K562 (cell line): Measurements from ENCODE around the gene LRRC4B. TPM values are rescaled to one million over a fixed set of nuclear protein-coding genes. Genes with fewer than 3 reads are reported as not detected.

ENCODE experiments used
- ASH1L ChIP-seq: fragments of 450-650 bp; IDR thresholded peaks from 2 replicates; pipeline ENCODE4 v1.6.1; 2018; ENCODE audit warnings: borderline replicate concordance, mild to moderate bottlenecking, low read depth; ENCODE audit not compliant: partially characterized antibody
- CLOCK ChIP-seq: fragments of 250-450 bp; sonication (Bioruptor Pico); IDR thresholded peaks from 2 replicates; pipeline ENCODE4 v1.4.0; 2020; ENCODE audit warnings: mild to moderate bottlenecking, moderate library complexity, borderline replicate concordance
- E2F4 ChIP-seq: sonication (generic); formaldehyde crosslinking; IDR thresholded peaks from 2 replicates; pipeline ENCODE4 v1.8.0; 2022; ENCODE audit warnings: mild to moderate bottlenecking, low read depth, missing genetic modification reagents
- FOXA1 ChIP-seq: fragments of 450-650 bp; IDR thresholded peaks from 2 replicates; pipeline ENCODE4 v1.6.1; 2016; ENCODE audit warnings: mild to moderate bottlenecking, borderline replicate concordance
- GATAD2B ChIP-seq: fragments of 450-650 bp; IDR thresholded peaks from 2 replicates; pipeline ENCODE4 v1.6.1; 2017; ENCODE audit warnings: mild to moderate bottlenecking, borderline replicate concordance
- KHSRP ChIP-seq: fragments of 450-650 bp; IDR thresholded peaks from 2 replicates; pipeline ENCODE4 v1.6.1; 2017
- KLF6 ChIP-seq: fragments of 250-450 bp; sonication (Bioruptor Pico); IDR thresholded peaks from 2 replicates; pipeline ENCODE4 v1.4.0; 2020; ENCODE audit warnings: mild to moderate bottlenecking, moderate library complexity, borderline replicate concordance
- MLX ChIP-seq, 2 experiments: fragments of 450-650 bp in 1 of 2; sonication (generic) in 1 of 2; formaldehyde crosslinking; conservative IDR thresholded peaks; 2 replicates each; pipeline versions ENCODE4 v1.4.0 to v1.8.1; 2020 to 2022; ENCODE audit warnings: mild to moderate bottlenecking in 1 of 2, missing genetic modification reagents in 1 of 2
- PCBP1 ChIP-seq: fragments of 200-400 bp; formaldehyde crosslinking; IDR thresholded peaks from 2 replicates; pipeline ENCODE4 v1.6.1; 2018; ENCODE audit warnings: mild to moderate bottlenecking, low read depth, low read length; ENCODE audit not compliant: poor library complexity, severe bottlenecking
- SP2 ChIP-seq: IDR thresholded peaks from 2 replicates; pipeline ENCODE4 v1.6.1; 2011; ENCODE audit warnings: mild to moderate bottlenecking, low read depth, low read length, moderate library complexity; ENCODE audit not compliant: poor library complexity, severe bottlenecking; ENCODE audit errors: extremely low read depth
- SRSF9 ChIP-seq: fragments of 200-400 bp; formaldehyde crosslinking; IDR thresholded peaks from 2 replicates; pipeline ENCODE4 v1.6.1; 2017; ENCODE audit warnings: low read depth, low read length, borderline replicate concordance
- ZBTB11 ChIP-seq, 3 experiments: fragments of 200-800 bp in 1 of 3; fragments of 250-450 bp in 1 of 3; fragments of 450-650 bp in 1 of 3; sonication (Bioruptor Pico) in 1 of 3; sonication (Bioruptor generic) in 1 of 3; formaldehyde crosslinking in 1 of 3; IDR thresholded peaks; 2 replicates each; pipeline versions ENCODE4 v1.6.1 to v1.8.0; 2016 to 2022; ENCODE audit warnings: mild to moderate bottlenecking in 2 of 3, missing genetic modification characterization in 2 of 3, missing compliant biosample characterization in 1 of 3, moderate library complexity in 1 of 3
- ZFX ChIP-seq: sonication (generic); formaldehyde crosslinking; IDR thresholded peaks from 2 replicates; pipeline ENCODE4 v1.8.0; 2022; ENCODE audit warnings: mild to moderate bottlenecking, missing genetic modification reagents, moderate library complexity
- ZNF12 ChIP-seq: sonication (generic); formaldehyde crosslinking; IDR thresholded peaks from 2 replicates; pipeline ENCODE4 v1.4.0; 2020; ENCODE audit warnings: mild to moderate bottlenecking, missing genetic modification reagents
- ZNF134 ChIP-seq: fragments of 250-450 bp; sonication (Bioruptor Pico); conservative IDR thresholded peaks from 2 replicates; pipeline ENCODE4 v1.4.0; 2020
- ZNF174 ChIP-seq: fragments of 250-450 bp; sonication (Bioruptor Pico); IDR thresholded peaks from 2 replicates; pipeline ENCODE4 v1.4.0; 2020; ENCODE audit warnings: mild to moderate bottlenecking
- ZNF41 ChIP-seq: fragments of 250-450 bp; sonication (Bioruptor Pico); conservative IDR thresholded peaks from 2 replicates; pipeline ENCODE4 v1.4.0; 2020; ENCODE audit warnings: mild to moderate bottlenecking
- ZNF717 ChIP-seq: fragments of 250-450 bp; sonication (Bioruptor Pico); IDR thresholded peaks from 2 replicates; pipeline ENCODE4 v1.5.0; 2021
- ZNF766 ChIP-seq: fragments of 200-800 bp; sonication (Bioruptor generic); conservative IDR thresholded peaks from 2 replicates; pipeline ENCODE4 v1.6.1; 2016; ENCODE audit warnings: missing genetic modification characterization, missing compliant biosample characterization
- polyA plus RNA-seq, 8 experiments: library from polyadenylated mRNA; depleted of rRNA in 4 of 8; stranded (reverse) in 5 of 8; unstranded in 3 of 8; fragments of >200 nt; fragmentation: Nextera tagmentation in 2 of 8; fragmentation: Illumina TruSeq in 1 of 8; extraction: Ambion mirVana in 2 of 8; extraction: Trizol in 1 of 8; gene quantifications; 2 replicates each; pipeline versions ENCODE4 v1.2.1 to v1.2.3, GENCODE V29; 2011 to 2014; ENCODE audit warnings: inconsistent platforms in 1 of 8, missing spikeins in 1 of 8
- total RNA-seq, 7 experiments: library from RNA; depleted of rRNA in 6 of 7; stranded (reverse); fragments of >200 nt in 6 of 7; fragmentation: Illumina TruSeq in 2 of 7; extraction: Trizol in 2 of 7; gene quantifications; 2 replicates each; pipeline versions ENCODE4 v1.2.1 to v1.2.3, GENCODE V29; 2011 to 2021; ENCODE audit warnings: low replicate concordance in 1 of 7

The LRRC4B gene
- total and polyA plus RNA-seq, 9 of the 15 experiments (the other 6 are each of a cell fraction or from before 2014, with no cell fraction given) = 0.18 to 9.6 (median 2.9) TPM; not detected in 2

GRCh38 chr19:50607874-50608785, 39.9 kb upstream of the LRRC4B start (continued):
- no peak for TF ChIP-seq ZFX (CRISPR knock-in tag)
- TF ChIP-seq KHSRP = peak; percentile 91
- no peak for TF ChIP-seq SRSF9
- no peak for TF ChIP-seq FOXA1
- no peak for TF ChIP-seq ZBTB11 (CRISPR knock-in tag; IDR thresholded peaks at IDR 0.05)
- TF ChIP-seq ZNF717 (CRISPR knock-in tag) = no peak
- TF ChIP-seq MLX (CRISPR knock-in tag; conservative IDR thresholded peaks at IDR 0.05) = no peak
- TF ChIP-seq ASH1L = no peak
- no peak for TF ChIP-seq CLOCK
- no peak for TF ChIP-seq ZNF174 (CRISPR knock-in tag)
- TF ChIP-seq ZNF12 = no peak
- TF ChIP-seq ZNF134 (CRISPR knock-in tag) = no peak
- TF ChIP-seq E2F4 (CRISPR knock-in tag) = no peak
- TF ChIP-seq ZNF41 (CRISPR knock-in tag) = no peak
- TF ChIP-seq GATAD2B = no peak
- TF ChIP-seq SP2 = no peak
- no peak for TF ChIP-seq ZNF766 (CRISPR knock-in tag)
- no peak for TF ChIP-seq PCBP1
- TF ChIP-seq KLF6 (CRISPR knock-in tag) = no peak
